HFFc6 (cell line): ENCODE data around the gene RHO. TPM values are rescaled to one million over a fixed set of nuclear protein-coding genes. Genes with fewer than 3 reads are reported as not detected.

Experiments used
- DNase-seq: peaks from one replicate; pipeline ENCODE4 v3.0.0-alpha.2; 2018
- H3K27ac Mint-ChIP-seq: 2 replicates; pipeline ENCODE4 v1.8.0; 2020; ENCODE audit warnings: mild to moderate bottlenecking, mixed read lengths
- H3K27me3 Mint-ChIP-seq: 2 replicates; pipeline ENCODE4 v1.8.0; 2021; ENCODE audit warnings: mild to moderate bottlenecking, moderate library complexity, mixed read lengths; ENCODE audit not compliant: insufficient read depth
- H3K36me3 Mint-ChIP-seq: 2 replicates; pipeline ENCODE4 v1.8.0; 2021; ENCODE audit warnings: low read depth, mixed read lengths
- H3K4me1 Mint-ChIP-seq: 2 replicates; pipeline ENCODE4 v1.8.0; 2020; ENCODE audit warnings: low read depth, mixed read lengths
- H3K4me3 Mint-ChIP-seq: 2 replicates; pipeline ENCODE4 v1.8.0; 2020; ENCODE audit warnings: mild to moderate bottlenecking, moderate library complexity, mixed read lengths
- H3K9me3 Mint-ChIP-seq: 2 replicates; pipeline ENCODE4 v1.8.0; 2020; ENCODE audit warnings: mild to moderate bottlenecking, mixed read lengths
- CTCF ChIP-seq: fragments of 200-600 bp; sonication (generic); IDR thresholded peaks from 2 replicates; pipeline ENCODE4 v1.5.0; 2021; ENCODE audit warnings: antibody characterized with exemption, mild to moderate bottlenecking
- total RNA-seq, 6 experiments: library from RNA; stranded (reverse); fragmentation: NEBNext Ultra II Directional; extraction: Animal tissue kit (Norgen Biotek cat#: 25700); gene quantifications; 2 replicates in 1 of 6; 3 replicates in 5 of 6; pipeline ENCODE4 v1.2.3, GENCODE V29; 2021

Gene RHO
- total RNA-seq, 6 experiments from 2014 or later = not detected

GRCh38 chr3:129575233-129575996 lies 47.0 kb downstream of the RHO start:
- H3K27me3 Mint-ChIP-seq = peaks cover 2% of the 10 kb centered on the region
- H3K4me3 Mint-ChIP-seq = no peak overlapping the region
- no peaks in the 10 kb centered on the region for H3K9me3 Mint-ChIP-seq
- no peaks in the 10 kb centered on the region for H3K36me3 Mint-ChIP-seq
- H3K27ac Mint-ChIP-seq = no peak overlapping the region
- H3K4me1 Mint-ChIP-seq = no peaks in the 10 kb centered on the region
- peak; percentile 17; the same call in 1 of the 2 replicates for TF ChIP-seq CTCF
- DNase-seq = no peak

- Mint-ChIP-seq H3K36me3 (no peaks in the 10 kb centered on the region), H3K4me1 (no peaks in the 10 kb centered on the region), H3K27ac (no peak overlapping the region), H3K9me3 (no peaks in the 10 kb centered on the region), H3K27me3 (peaks cover 2% of the 10 kb centered on the region), H3K4me3 (no peak overlapping the region)
- TF ChIP-seq CTCF = no peak
- DNase-seq = no peak
Observed at GRCh38 chr3:129575997-129576384, 47.6 kb downstream of the RHO start.

- H3K9me3 Mint-ChIP-seq = no peaks in the 10 kb centered on the region
- H3K4me3 Mint-ChIP-seq = no peak overlapping the region
- DNase-seq = no peak
- H3K27ac Mint-ChIP-seq = no peak overlapping the region
- no peaks in the 10 kb centered on the region for H3K36me3 Mint-ChIP-seq
- no peaks in the 10 kb centered on the region for H3K4me1 Mint-ChIP-seq
- no peak for TF ChIP-seq CTCF
- H3K27me3 Mint-ChIP-seq = peaks cover 2% of the 10 kb centered on the region
Observed at GRCh38 chr3:129576514-129577352, 48.3 kb downstream of the RHO start.

GRCh38 chr3:129577366-129577765 lies 48.9 kb downstream of the RHO start:
- no peak for TF ChIP-seq CTCF
- no peaks in the 10 kb centered on the region for H3K36me3 Mint-ChIP-seq
- DNase-seq = no peak
- H3K4me3 Mint-ChIP-seq = no peak overlapping the region
- H3K9me3 Mint-ChIP-seq = no peaks in the 10 kb centered on the region
- no peaks in the 10 kb centered on the region for H3K4me1 Mint-ChIP-seq
- H3K27me3 Mint-ChIP-seq = peaks cover 2% of the 10 kb centered on the region
- H3K27ac Mint-ChIP-seq = no peak overlapping the region

- H3K4me1 Mint-ChIP-seq = no peaks in the 10 kb centered on the region
Observed at GRCh38 chr3:129577925-129578786, 49.7 kb downstream of the RHO start.

More at GRCh38 chr3:129577925-129578786, 49.7 kb downstream of the RHO start:
- H3K27me3 Mint-ChIP-seq = peaks cover 2% of the 10 kb centered on the region
- no peaks in the 10 kb centered on the region for H3K36me3 Mint-ChIP-seq
- no peaks in the 10 kb centered on the region for H3K9me3 Mint-ChIP-seq
- no peak overlapping the region for H3K27ac Mint-ChIP-seq
- no peak overlapping the region for H3K4me3 Mint-ChIP-seq
- TF ChIP-seq CTCF = no peak
- no peak for DNase-seq
